ENCODE measurements around the gene GOLGA6C. TPM values are rescaled to one million over a fixed set of nuclear protein-coding genes. Genes with fewer than 3 reads are reported as not detected.

The GOLGA6C gene
- polyA plus RNA-seq, 3 donors: not detected

- Histone ChIP-seq H3K4me2 (replicated peaks; ENCODE audit: extremely low read depth, low read length, poor library complexity, severe bottlenecking) (no peak overlapping the region), H3K9me3 (replicated peaks in 1 of 2; ENCODE audit: control insufficient read depth in 1 of 2, insufficient read depth in 1 of 2, low read length in 2 of 2) (no peaks in the 10 kb centered on the region), H3K27me3 (ENCODE audit: control insufficient read depth in 2 of 2, insufficient read depth in 2 of 2, low read length in 2 of 2) (no peaks in the 10 kb centered on the region), H3K4me1 (ENCODE audit: control insufficient read depth in 1 of 2, insufficient read depth in 2 of 2, low read length in 2 of 2) (no peaks in the 10 kb centered on the region), H2AFZ (ENCODE audit: insufficient read depth, low read depth, low read length, poor library complexity, severe bottlenecking) (no peak overlapping the region), H3K4me3 (replicated peaks in 1 of 3; ENCODE audit: low read depth in 2 of 3, low read length in 3 of 3) (no peak overlapping the region), H4K20me1 (ENCODE audit: insufficient read depth, low read length) (no peaks in the 10 kb centered on the region), H3K36me3 (replicated peaks in 1 of 2; ENCODE audit: control insufficient read depth in 1 of 2, insufficient read depth in 2 of 2, low read length in 2 of 2) (no peaks in the 10 kb centered on the region), H3K79me2 (ENCODE audit: insufficient read depth, low read length) (no peaks in the 10 kb centered on the region), H3K27ac (ENCODE audit: low read depth in 1 of 2, low read length in 2 of 2) (no peak overlapping the region), H3K9ac (ENCODE audit: insufficient read depth, low read length, poor library complexity, severe bottlenecking) (no peak overlapping the region)
- DNase-seq: no peak
- TF ChIP-seq CTCF (IDR thresholded peaks at IDR 0.05): no peak
- no peaks in the 10 kb centered on the region for H3K4me1 Mint-ChIP-seq
- 83% methylated on average over 11 of the region's 16 CpGs for WGBS (ENCODE audit: insufficient coverage)
- intact Hi-C loops (cut with micrococcal nuclease): loop anchor here in 1 of 2 donors (10.0 kb wide), 1 partner anchor 74 kb away; no protein-coding TSS in a partner anchor
- H3K36me3 Mint-ChIP-seq: no peaks in the 10 kb centered on the region
- H3K9me3 Mint-ChIP-seq: peaks cover 0 to 3% (median 0%) of the 10 kb centered on the region in 7 donors
- H3K27ac Mint-ChIP-seq: no peak overlapping the region
- H3K4me3 Mint-ChIP-seq: no peak overlapping the region
- peaks cover 12 to 22% (median 13%) of the 10 kb centered on the region in 3 donors for H3K27me3 Mint-ChIP-seq (ENCODE audit: low read depth in 3 of 3)
Measured at GRCh38 chr15:75230551-75231371, 27.4 kb upstream of the GOLGA6C start.

GRCh38 chr15:75231836-75232235, 26.3 kb upstream of the GOLGA6C start:
- TF ChIP-seq CTCF (IDR thresholded peaks at IDR 0.05): no peak
- Histone ChIP-seq H2AFZ (ENCODE audit: insufficient read depth, low read depth, low read length, poor library complexity, severe bottlenecking) (no peak overlapping the region), H3K27me3 (ENCODE audit: control insufficient read depth in 2 of 2, insufficient read depth in 2 of 2, low read length in 2 of 2) (no peaks in the 10 kb centered on the region)

More at GRCh38 chr15:75231836-75232235, 26.3 kb upstream of the GOLGA6C start:
- H3K9me3 Mint-ChIP-seq: peaks cover 0 to 3% (median 0%) of the 10 kb centered on the region in 7 donors
- Histone ChIP-seq H3K27ac (ENCODE audit: low read depth in 1 of 2, low read length in 2 of 2) (no peak overlapping the region), H3K9me3 (replicated peaks in 1 of 2; ENCODE audit: control insufficient read depth in 1 of 2, insufficient read depth in 1 of 2, low read length in 2 of 2) (no peaks in the 10 kb centered on the region), H3K36me3 (replicated peaks in 1 of 2; ENCODE audit: control insufficient read depth in 1 of 2, insufficient read depth in 2 of 2, low read length in 2 of 2) (no peaks in the 10 kb centered on the region), H3K4me3 (replicated peaks in 1 of 3; ENCODE audit: low read depth in 2 of 3, low read length in 3 of 3) (no peak overlapping the region), H3K79me2 (ENCODE audit: insufficient read depth, low read length) (no peaks in the 10 kb centered on the region), H3K4me2 (replicated peaks; ENCODE audit: extremely low read depth, low read length, poor library complexity, severe bottlenecking) (no peak overlapping the region), H3K9ac (ENCODE audit: insufficient read depth, low read length, poor library complexity, severe bottlenecking) (no peak overlapping the region), H4K20me1 (ENCODE audit: insufficient read depth, low read length) (no peaks in the 10 kb centered on the region), H3K4me1 (ENCODE audit: control insufficient read depth in 1 of 2, insufficient read depth in 2 of 2, low read length in 2 of 2) (no peaks in the 10 kb centered on the region)
- intact Hi-C loops (cut with micrococcal nuclease): loop anchor here in 1 of 2 donors (10.0 kb wide), 1 partner anchor 73 kb away; no protein-coding TSS in a partner anchor
- WGBS (ENCODE audit: insufficient coverage): 39% methylated on average over 2 of the region's 4 CpGs
- H3K4me1 Mint-ChIP-seq: no peaks in the 10 kb centered on the region
- H3K27ac Mint-ChIP-seq: peak overlapping the region in 1 of 7 donors; percentile 2
- no peaks in the 10 kb centered on the region for H3K36me3 Mint-ChIP-seq
- peaks cover 12 to 16% (median 12%) of the 10 kb centered on the region in 3 donors for H3K27me3 Mint-ChIP-seq (ENCODE audit: low read depth in 3 of 3)
- DNase-seq: no peak
- H3K4me3 Mint-ChIP-seq: peak overlapping the region in 1 of 2 donors; percentile 2

Data from CD14-positive monocyte (primary cell).